ENCODE measurements around the gene SAMD10. TPM values are rescaled to one million over a fixed set of nuclear protein-coding genes. Genes with fewer than 3 reads are reported as not detected.

SAMD10 gene
- total and polyA plus RNA-seq, 2 of the 8 experiments (the other 6 are each of a cell fraction or from before 2014, with no cell fraction given), result 3.0 to 5.2 TPM

- Histone ChIP-seq H3K4me1 (replicated peaks in 1 of 4; ENCODE audit: control insufficient read depth in 3 of 4, insufficient read depth in 4 of 4, low read length in 3 of 4) (no peaks in the 10 kb centered on the region), H3K36me3 (ENCODE audit: control insufficient read depth in 2 of 4, insufficient read depth in 4 of 4, low read length in 3 of 4) (peaks cover 2 to 28% (median 18%) of the 10 kb centered on the region in 4 experiments; a peak in 6 of 8 replicates)
- no peak for FAIRE-seq
- TF ChIP-seq NANOG (IDR thresholded peaks at IDR 0.05; ENCODE audit: insufficient read depth, low read depth, low read length, poor library complexity, severe bottlenecking) (no peak), MAFK (IDR thresholded peaks at IDR 0.05; ENCODE audit: low read depth, low read length) (no peak), FOSL1 (IDR thresholded peaks at IDR 0.05; ENCODE audit: insufficient read depth, low read depth, low read length) (no peak), CTBP2 (IDR thresholded peaks at IDR 0.05; ENCODE audit: borderline replicate concordance, insufficient read depth, insufficient read length, low read length) (no peak), EZH2 (IDR thresholded peaks at IDR 0.05; ENCODE audit: low read depth, low read length, severe bottlenecking) (no peak), SIX5 (IDR thresholded peaks at IDR 0.05; ENCODE audit: low read depth, low read length) (no peak), POU5F1 (IDR thresholded peaks at IDR 0.05; ENCODE audit: low read depth, low read length) (no peak), GTF2F1 (IDR thresholded peaks at IDR 0.05; ENCODE audit: borderline replicate concordance, low read depth, low read length) (no peak), KDM5A (IDR thresholded peaks at IDR 0.05; ENCODE audit: low read length) (no peak), NRF1 (IDR thresholded peaks at IDR 0.05; ENCODE audit: low read depth, low read length) (no peak), ATF2 (IDR thresholded peaks at IDR 0.05; ENCODE audit: low read length) (no peak)
Observed at GRCh38 chr20:63930971-63931553, 48.4 kb downstream of the SAMD10 start.

More at GRCh38 chr20:63930971-63931553, 48.4 kb downstream of the SAMD10 start:
- no peak overlapping the region for H4K8ac ChIP-seq (ENCODE audit: extremely low read depth, insufficient read depth, low read length)
- no peak overlapping the region for H3K14ac ChIP-seq (ENCODE audit: insufficient read length)
- no peak overlapping the region for H2BK120ac ChIP-seq (replicated peaks; ENCODE audit: low read depth, low read length)
- no peak overlapping the region for H2BK15ac ChIP-seq (ENCODE audit: low read length)
- peaks cover 0 to 2% of the 10 kb centered on the region in 2 experiments; a peak in 1 of 4 replicates for H3K79me2 ChIP-seq (ENCODE audit: control insufficient read depth in 1 of 2, insufficient read depth in 2 of 2, low read length in 2 of 2)
- no peaks in the 10 kb centered on the region for H3K23me2 ChIP-seq (ENCODE audit: low read depth, low read length)
- H3K23ac ChIP-seq (ENCODE audit: insufficient read length), result no peak overlapping the region
- H3K4me3 ChIP-seq (ENCODE audit: extremely low read depth in 1 of 4, insufficient read depth in 2 of 4, low read depth in 3 of 4, low read length in 4 of 4), result no peak overlapping the region
- no peak overlapping the region for H3K18ac ChIP-seq (ENCODE audit: extremely low read depth, low read length)
- no peak overlapping the region for H3K9ac ChIP-seq (replicated peaks in 1 of 4; ENCODE audit: extremely low read depth in 1 of 4, low read depth in 3 of 4, low read length in 3 of 4)
- H3K27ac ChIP-seq (ENCODE audit: low read depth, low read length), result no peak overlapping the region
- H3K56ac ChIP-seq (replicated peaks; ENCODE audit: insufficient read length, low read depth, low read length), result no peak overlapping the region
- 0 out of 2 replicates have a peak, but pooled peaks cover 2% of the 10 kb centered on the region for H3K79me1 ChIP-seq (ENCODE audit: low read depth, low read length)
- no peak overlapping the region for H4K5ac ChIP-seq (ENCODE audit: insufficient read length, low read depth, low read length)
- no peak overlapping the region for H2BK20ac ChIP-seq (ENCODE audit: low read length)
- no peak overlapping the region for H3K4ac ChIP-seq (replicated peaks; ENCODE audit: insufficient read length, low read depth, low read length)
- ChIA-PET POLR2A (ENCODE audit: partially characterized antibody) (interaction anchor here (1.0 kb wide), 1 partner anchor 53 kb away, joined by 3 read pairs; no protein-coding TSS in a partner anchor), CTCF (ENCODE audit: partially characterized antibody) (interaction anchor here (0.8 to 7.7 kb wide), 7 partner anchors 8 to 106 kb away, joined by 3 to 58 read pairs (median 4); no protein-coding TSS in a partner anchor)
- no peak overlapping the region for H2BK12ac ChIP-seq (ENCODE audit: low read depth, low read length)
- DNase-seq (ENCODE audit: low read depth in 1 of 2, low spot score in 2 of 2), result no peak
- peaks cover 6 to 16% of the 10 kb centered on the region in 2 experiments for H4K20me1 ChIP-seq (replicated peaks in 1 of 2; ENCODE audit: control insufficient read depth in 1 of 2, insufficient read depth in 2 of 2, low read length in 2 of 2)
- no peak overlapping the region for H2AFZ ChIP-seq (ENCODE audit: low read length)
- no peaks in the 10 kb centered on the region for H3K27me3 ChIP-seq (replicated peaks in 1 of 4; ENCODE audit: control insufficient read depth in 3 of 4, extremely low read depth in 1 of 4, insufficient read depth in 3 of 4, low read length in 3 of 4)
- 92% methylated on average over 30 of the region's 37 CpGs; no CpG with 5 or more reads in 1 of the 2 experiments for WGBS, 2 experiments (ENCODE audit: extremely low coverage in 1 of 2, insufficient coverage in 1 of 2, insufficient read length in 1 of 2, insufficient replicate concordance in 2 of 2, low coverage in 1 of 2, low lambda C conversion rate in 2 of 2, missing lambda C conversion rate in 1 of 2)
- no peak overlapping the region for H4K91ac ChIP-seq (replicated peaks; ENCODE audit: insufficient read length, low read length)
- H3K4me2 ChIP-seq (ENCODE audit: insufficient read depth in 1 of 2, low read depth in 2 of 2, low read length in 2 of 2), result no peak overlapping the region
- H3K9me3 ChIP-seq (ENCODE audit: insufficient read depth in 2 of 2, low read depth in 1 of 2, low read length in 1 of 2), result no peaks in the 10 kb centered on the region
- peak overlapping the region; percentile 16; the same call in 1 of the 2 replicates for H2BK5ac ChIP-seq (ENCODE audit: low read depth, low read length)
- H2AK5ac ChIP-seq (ENCODE audit: low read depth, low read length), result no peak overlapping the region

Data from H1 (cell line).